ENCODE data around the gene FBF1. TPM values are rescaled to one million over a fixed set of nuclear protein-coding genes. Genes with fewer than 3 reads are reported as not detected.

Gene FBF1
- total RNA-seq, 2 donors from 2014 or later = 2.6 to 4.2 TPM

Other genes with a start within 250 kb of the FBF1 start
- 10 to 100 TPM; 25.1 to 33.7 TPM for gene ITGB4, start 219.6 kb downstream of the FBF1 start, total RNA-seq
- 10 to 100 TPM; 27.4 to 27.5 TPM for gene GALK1, start 175.8 kb downstream of the FBF1 start, total RNA-seq
- 10 to 100 TPM; 18.4 to 59.7 TPM for gene UNK, start 156.2 kb downstream of the FBF1 start, total RNA-seq
- gene UNC13D, start 96.6 kb downstream of the FBF1 start, total RNA-seq = 10 to 100 TPM in 1 of 2 donors, 1 to 10 TPM in 1; 8.6 to 21.8 TPM
- 10 to 100 TPM; 44.2 to 49.5 TPM for gene WBP2, start 85.7 kb downstream of the FBF1 start, total RNA-seq
- gene TRIM47, start 62.5 kb downstream of the FBF1 start, total RNA-seq = 10 to 100 TPM; 39.6 to 41.8 TPM
- 10 to 100 TPM; 12.5 to 21.0 TPM for gene TRIM65, start 44.1 kb downstream of the FBF1 start, total RNA-seq
- gene MRPL38, start 36.2 kb downstream of the FBF1 start, total RNA-seq = 10 to 100 TPM; 47.7 to 77.8 TPM
- 10 to 100 TPM; 69.0 to 77.1 TPM for gene ACOX1, start 38.1 kb upstream of the FBF1 start, total RNA-seq
- gene TEN1, start 38.2 kb upstream of the FBF1 start, total RNA-seq = 1 to 10 TPM; 6.5 to 9.2 TPM
- gene CDK3, start 59.8 kb upstream of the FBF1 start, total RNA-seq = 1 to 10 TPM; 3.4 to 4.9 TPM
- gene EVPL, start 86.3 kb upstream of the FBF1 start, total RNA-seq = 10 to 100 TPM in 1 of 2 donors, 1 to 10 TPM in 1; 4.9 to 13.0 TPM
- gene SRP68, start 131.5 kb upstream of the FBF1 start, total RNA-seq = 10 to 100 TPM; 26.2 to 27.7 TPM
- under 1 TPM in 1 of 2 donors, not detected in 1; 0.52 TPM for gene GALR2, start 133.7 kb upstream of the FBF1 start, total RNA-seq
- gene ZACN, start 138.1 kb upstream of the FBF1 start, total RNA-seq = not detected
- gene EXOC7, start 162.7 kb upstream of the FBF1 start, total RNA-seq = 10 to 100 TPM; 53.2 to 73.2 TPM
- gene FOXJ1, start 200.2 kb upstream of the FBF1 start, total RNA-seq = 1 to 10 TPM in 1 of 2 donors, under 1 TPM in 1; 0.33 to 3.4 TPM